Measurements from ENCODE around the gene PON3. TPM values are rescaled to one million over a fixed set of nuclear protein-coding genes. Genes with fewer than 3 reads are reported as not detected.

Gene PON3
- total RNA-seq, 1 experiment from 2014 or later = not detected

DNA sequence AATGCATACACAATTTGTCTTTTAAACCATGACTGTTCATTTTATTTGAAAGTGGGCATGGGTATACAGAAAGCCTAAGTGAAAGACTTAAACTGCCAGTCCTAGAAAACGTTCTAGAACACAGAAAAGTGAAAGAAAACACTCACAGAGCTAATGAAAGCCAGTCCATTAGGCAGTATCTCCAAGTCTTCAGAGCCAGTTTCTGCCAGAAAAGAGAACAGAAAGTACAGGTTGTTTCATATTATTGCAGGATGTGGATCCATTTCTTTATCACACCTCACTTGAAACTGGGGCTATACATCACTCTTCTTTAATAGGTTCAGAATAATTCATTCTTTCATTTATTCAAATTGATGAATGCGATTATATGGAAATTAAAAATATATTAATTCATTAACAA lies 79.6 kb downstream of the PON3 start:
- POLR2A ChIA-PET (ENCODE audit: unreplicated experiment) = no interaction called here
- TF ChIP-seq EZH2phosphoT487 (IDR thresholded peaks at IDR 0.05; ENCODE audit: borderline replicate concordance, low read length) (no peak), EZH2 (IDR thresholded peaks at IDR 0.05; ENCODE audit: low read length, unreplicated experiment) (no peak)
- TF ChIP-seq, protein P1, sequence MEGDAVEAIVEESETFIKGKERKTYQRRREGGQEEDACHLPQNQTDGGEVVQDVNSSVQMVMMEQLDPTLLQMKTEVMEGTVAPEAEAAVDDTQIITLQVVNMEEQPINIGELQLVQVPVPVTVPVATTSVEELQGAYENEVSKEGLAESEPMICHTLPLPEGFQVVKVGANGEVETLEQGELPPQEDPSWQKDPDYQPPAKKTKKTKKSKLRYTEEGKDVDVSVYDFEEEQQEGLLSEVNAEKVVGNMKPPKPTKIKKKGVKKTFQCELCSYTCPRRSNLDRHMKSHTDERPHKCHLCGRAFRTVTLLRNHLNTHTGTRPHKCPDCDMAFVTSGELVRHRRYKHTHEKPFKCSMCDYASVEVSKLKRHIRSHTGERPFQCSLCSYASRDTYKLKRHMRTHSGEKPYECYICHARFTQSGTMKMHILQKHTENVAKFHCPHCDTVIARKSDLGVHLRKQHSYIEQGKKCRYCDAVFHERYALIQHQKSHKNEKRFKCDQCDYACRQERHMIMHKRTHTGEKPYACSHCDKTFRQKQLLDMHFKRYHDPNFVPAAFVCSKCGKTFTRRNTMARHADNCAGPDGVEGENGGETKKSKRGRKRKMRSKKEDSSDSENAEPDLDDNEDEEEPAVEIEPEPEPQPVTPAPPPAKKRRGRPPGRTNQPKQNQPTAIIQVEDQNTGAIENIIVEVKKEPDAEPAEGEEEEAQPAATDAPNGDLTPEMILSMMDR (conservative IDR thresholded peaks at IDR 0.05; ENCODE audit: low read depth, low read length) = no peak

DNA sequence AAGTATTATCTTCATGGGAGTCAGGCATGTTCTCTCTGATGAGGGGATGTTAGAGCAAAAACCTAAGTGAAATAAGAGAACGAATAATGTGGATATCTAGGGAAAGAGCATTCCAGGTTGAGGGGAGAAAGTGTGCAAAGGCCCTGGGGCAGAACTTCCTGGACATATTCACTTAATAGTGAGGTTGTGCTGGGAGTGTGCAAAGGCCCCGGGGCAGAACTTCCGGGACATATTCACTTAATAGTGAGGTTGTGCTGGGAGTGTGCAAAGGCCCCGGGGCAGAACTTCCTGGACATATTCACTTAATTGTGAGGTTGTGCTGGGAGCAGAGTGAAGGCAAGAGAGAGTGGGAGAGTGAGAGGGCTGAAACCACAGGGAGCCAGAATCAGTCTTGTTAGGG lies 83.6 kb downstream of the PON3 start:
- H3K27ac ChIP-seq (ENCODE audit: low read length) = no peak overlapping the region
- intact Hi-C loops (cut with micrococcal nuclease) = no loop called here
- no peaks in the 10 kb centered on the region for H3K79me2 ChIP-seq (ENCODE audit: low read length)
- TF ChIP-seq EZH2phosphoT487 (IDR thresholded peaks at IDR 0.05; ENCODE audit: borderline replicate concordance, low read length) (no peak), EZH2 (IDR thresholded peaks at IDR 0.05; ENCODE audit: low read length, unreplicated experiment) (no peak)
- TF ChIP-seq, protein P1 (conservative IDR thresholded peaks at IDR 0.05; ENCODE audit: low read depth, low read length) = no peak
- H3K9me2 ChIP-seq (replicated peaks; ENCODE audit: low read length) = no peaks in the 10 kb centered on the region
- peaks cover 9% of the 10 kb centered on the region; the same call in 1 of the 2 replicates for H3K4me1 ChIP-seq (ENCODE audit: insufficient read depth, low read length)
- no peaks in the 10 kb centered on the region for H4K20me1 ChIP-seq (ENCODE audit: low read length)
- ATAC-seq (no peak), DNase-seq (no peak)
- no peaks in the 10 kb centered on the region for H3F3A ChIP-seq (ENCODE audit: low read length, unreplicated experiment)
- ChIA-PET CTCF (no interaction called here), POLR2A (ENCODE audit: unreplicated experiment) (interaction anchor here (0.7 kb wide), 1 partner anchor 748 kb away, joined by 3 read pairs; no protein-coding TSS in a partner anchor)
- no peak overlapping the region for H3K4me3 ChIP-seq (ENCODE audit: low read length)
- no peaks in the 10 kb centered on the region for H3K27me3 ChIP-seq (ENCODE audit: low read length)
- H3K9me3 ChIP-seq (ENCODE audit: low read length) = no peaks in the 10 kb centered on the region
- no peak overlapping the region for H3K9ac ChIP-seq (ENCODE audit: low read length)
- H3K4me2 ChIP-seq (ENCODE audit: low read length) = no peak overlapping the region
- H3K36me3 ChIP-seq (ENCODE audit: low read depth, low read length) = no peaks in the 10 kb centered on the region
- H2AFZ ChIP-seq (ENCODE audit: low read length) = no peak overlapping the region
- BruUV-seq (replicated peaks) = no TSS peak

More for the DNA sequence above, 79.6 kb downstream of the PON3 start:
- Histone ChIP-seq H3K9me3 (ENCODE audit: low read length) (no peaks in the 10 kb centered on the region), H3K79me2 (ENCODE audit: low read length) (no peaks in the 10 kb centered on the region), H3K4me1 (ENCODE audit: insufficient read depth, low read length) (no peaks in the 10 kb centered on the region), H3K27me3 (ENCODE audit: low read length) (no peaks in the 10 kb centered on the region), H2AFZ (ENCODE audit: low read length) (no peak overlapping the region), H4K20me1 (ENCODE audit: low read length) (no peaks in the 10 kb centered on the region), H3K4me3 (ENCODE audit: low read length) (no peak overlapping the region), H3K4me2 (ENCODE audit: low read length) (no peak overlapping the region), H3F3A (ENCODE audit: low read length, unreplicated experiment) (no peaks in the 10 kb centered on the region), H3K9ac (ENCODE audit: low read length) (no peak overlapping the region), H3K27ac (ENCODE audit: low read length) (no peak overlapping the region), H3K36me3 (ENCODE audit: low read depth, low read length) (no peaks in the 10 kb centered on the region), H3K9me2 (replicated peaks; ENCODE audit: low read length) (no peaks in the 10 kb centered on the region)
- ATAC-seq (no peak), DNase-seq (no peak)
- CTCF ChIA-PET = no interaction called here
- intact Hi-C loops (cut with micrococcal nuclease) = no loop called here
- no TSS peak for BruUV-seq (replicated peaks)

DNA sequence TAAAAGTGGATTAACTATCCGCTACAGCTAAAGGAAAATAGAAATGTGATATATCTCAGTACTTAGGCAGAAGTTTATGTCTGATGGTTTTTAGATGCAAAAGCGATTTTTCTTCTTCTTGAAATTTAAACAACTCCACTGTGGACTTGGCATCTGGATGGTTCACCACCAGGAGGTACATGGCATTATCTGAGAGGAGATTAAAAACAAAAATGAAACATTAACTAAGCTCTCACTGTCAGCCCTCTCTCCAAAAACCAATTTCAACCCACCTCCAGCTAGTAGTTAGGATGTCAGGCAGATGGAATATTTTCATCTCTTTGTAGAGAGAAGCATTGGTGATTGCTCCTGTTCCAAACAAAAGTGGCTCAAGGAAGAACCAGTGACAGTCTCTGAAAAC lies 84.8 kb downstream of the PON3 start:
- BruUV-seq (replicated peaks) = no TSS peak
- H3K9me3 ChIP-seq (ENCODE audit: low read length) = no peaks in the 10 kb centered on the region
- no peaks in the 10 kb centered on the region for H3K27me3 ChIP-seq (ENCODE audit: low read length)
- H3K4me3 ChIP-seq (ENCODE audit: low read length) = no peak overlapping the region
- peaks cover 9% of the 10 kb centered on the region; the same call in 1 of the 2 replicates for H3K4me1 ChIP-seq (ENCODE audit: insufficient read depth, low read length)
- POLR2A ChIA-PET (ENCODE audit: unreplicated experiment) = no interaction called here
- H3K4me2 ChIP-seq (ENCODE audit: low read length) = no peak overlapping the region
- intact Hi-C loops (cut with micrococcal nuclease) = no loop called here
- no peaks in the 10 kb centered on the region for H4K20me1 ChIP-seq (ENCODE audit: low read length)
- no peaks in the 10 kb centered on the region for H3K36me3 ChIP-seq (ENCODE audit: low read depth, low read length)
- CTCF ChIA-PET = no interaction called here
- TF ChIP-seq EZH2phosphoT487 (IDR thresholded peaks at IDR 0.05; ENCODE audit: borderline replicate concordance, low read length) = no peak
- no peak for TF ChIP-seq EZH2 (IDR thresholded peaks at IDR 0.05; ENCODE audit: low read length, unreplicated experiment)
- TF ChIP-seq, protein P1 (conservative IDR thresholded peaks at IDR 0.05; ENCODE audit: low read depth, low read length) = no peak
- DNase-seq (no peak), ATAC-seq (no peak)
- no peaks in the 10 kb centered on the region for H3K79me2 ChIP-seq (ENCODE audit: low read length)
- H3F3A ChIP-seq (ENCODE audit: low read length, unreplicated experiment) = no peaks in the 10 kb centered on the region
- no peak overlapping the region for H2AFZ ChIP-seq (ENCODE audit: low read length)
- H3K9me2 ChIP-seq (replicated peaks; ENCODE audit: low read length) = no peaks in the 10 kb centered on the region
- no peak overlapping the region for H3K9ac ChIP-seq (ENCODE audit: low read length)
- no peak overlapping the region for H3K27ac ChIP-seq (ENCODE audit: low read length)
